ENCODE measurements around the gene YARS2.

GRCh38 chr12:32783029-32783428 lies 27.3 kb upstream of the YARS2 start:
- TF ChIP-seq CTCF (conservative IDR thresholded peaks at IDR 0.05): no peak
- TF ChIP-seq ZFX (IDR thresholded peaks at IDR 0.05): no peak
